Activated T-cell treated with anti-CD3 and anti-CD28 coated beads for 24 hours (primary cell): ENCODE results near the gene TRAPPC3L.
A peak's percentile ranks its signal among the peaks of the same experiment; 100 is the strongest.

Source experiments
- DNase-seq: peaks from one replicate; pipeline ENCODE4 v3.0.0-alpha.2; 2020; ENCODE audit warnings: low read depth

TRAPPC3L gene

DNA sequence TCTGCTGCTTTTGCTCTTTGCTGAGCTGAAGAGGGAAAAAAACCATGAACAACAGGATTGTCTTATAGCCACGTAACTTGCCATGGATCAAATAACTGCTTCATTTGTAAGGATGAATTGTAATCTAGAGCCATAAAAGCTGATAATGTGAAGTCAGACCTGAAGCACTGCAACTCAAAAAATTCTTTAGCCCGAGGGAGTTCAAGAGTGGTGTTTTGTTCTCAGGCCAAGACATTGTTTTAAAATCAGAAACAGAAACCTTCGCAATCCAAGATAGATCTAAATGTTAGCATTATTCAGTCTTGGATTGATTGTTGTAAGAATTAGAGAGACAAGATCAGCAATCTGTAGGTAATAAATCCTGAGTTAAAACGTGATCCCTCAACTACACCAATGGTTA lies at the start of gene TRAPPC3L:
TSS of gene TRAPPC3L (minus strand) at position 34 of the 400 bp plus-strand sequence. CDS start 170 bp downstream, outside the sequence.
- DNase-seq = no peak

DNA sequence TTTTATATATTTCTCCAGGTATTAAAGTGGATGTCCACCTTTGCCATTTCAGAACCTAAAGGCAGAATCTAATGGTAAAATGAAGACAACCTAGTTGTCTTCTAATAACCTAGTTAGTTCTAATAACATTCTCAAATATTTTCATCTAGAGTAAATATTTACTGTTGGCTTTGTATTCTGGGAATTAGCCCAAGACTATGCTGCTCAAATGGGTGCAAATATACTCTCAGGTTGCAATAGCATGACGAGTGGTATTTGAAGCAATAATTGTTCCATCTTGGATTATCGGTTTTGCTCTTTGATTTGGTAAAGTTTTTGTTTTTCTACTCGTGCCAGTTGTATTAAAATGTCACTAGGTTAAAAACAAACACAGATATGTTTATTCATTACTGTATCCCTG lies 49.8 kb upstream of the TRAPPC3L start:
- DNase-seq = no peak

DNA sequence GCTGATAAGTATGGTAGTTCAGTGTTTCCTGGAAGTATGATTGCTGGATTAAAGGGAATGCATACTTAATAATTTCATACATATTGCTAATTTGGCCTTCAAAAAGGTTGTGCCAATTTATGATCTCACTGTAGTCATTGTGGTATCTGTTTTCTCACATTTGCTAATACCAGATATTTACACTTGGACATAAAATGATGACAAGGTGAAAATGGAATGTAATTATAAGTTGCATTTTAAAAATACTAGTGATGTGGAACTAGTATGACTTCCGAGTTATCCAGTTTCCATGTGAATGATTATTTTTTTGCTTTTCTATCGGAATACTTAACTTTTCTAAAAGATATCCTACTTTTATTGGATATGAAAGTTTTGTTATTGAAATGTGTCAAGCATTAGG lies 41.3 kb upstream of the TRAPPC3L start:
- no peak for DNase-seq

DNA sequence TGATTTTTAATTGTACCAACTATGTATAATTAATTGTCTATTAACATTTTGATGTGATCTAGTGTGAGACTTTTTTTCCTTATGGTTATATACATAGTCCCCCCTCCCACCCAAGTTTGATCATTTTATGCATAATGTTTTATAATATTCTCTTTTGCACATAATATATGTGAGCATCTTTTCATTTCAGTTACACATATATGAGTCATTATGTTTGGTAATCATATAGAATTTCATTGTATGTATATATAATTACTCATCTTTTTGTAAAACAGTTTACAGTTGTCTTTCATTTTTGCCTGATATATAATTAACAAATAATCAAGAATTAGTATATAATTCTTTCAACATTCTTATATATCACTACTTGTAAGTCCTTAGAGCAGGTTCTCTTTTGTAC lies 40.8 kb upstream of the TRAPPC3L start:
- DNase-seq = no peak

DNA sequence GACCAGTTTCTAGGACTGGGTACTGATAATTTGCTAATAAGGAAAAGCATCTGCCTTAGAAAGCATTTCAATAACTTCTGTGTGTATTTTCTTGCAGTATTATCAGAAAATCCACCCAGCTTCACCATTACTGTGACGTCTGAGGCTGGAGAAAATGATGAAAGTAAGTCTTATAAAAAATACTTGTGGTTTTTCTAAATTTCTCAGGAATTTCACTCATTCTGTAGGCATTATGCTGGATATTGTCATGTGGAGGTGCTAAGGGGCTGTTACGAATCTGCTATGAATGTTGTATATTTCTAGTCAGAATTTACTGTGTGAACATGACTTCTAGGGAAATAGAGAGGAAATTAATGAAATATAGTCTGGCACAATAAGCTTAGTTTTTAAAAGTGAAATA lies 34.7 kb upstream of the TRAPPC3L start:
- DNase-seq = no peak

GRCh38 chr6:116579143-116579542 lies 33.7 kb upstream of the TRAPPC3L start:
- no peak for DNase-seq

DNA sequence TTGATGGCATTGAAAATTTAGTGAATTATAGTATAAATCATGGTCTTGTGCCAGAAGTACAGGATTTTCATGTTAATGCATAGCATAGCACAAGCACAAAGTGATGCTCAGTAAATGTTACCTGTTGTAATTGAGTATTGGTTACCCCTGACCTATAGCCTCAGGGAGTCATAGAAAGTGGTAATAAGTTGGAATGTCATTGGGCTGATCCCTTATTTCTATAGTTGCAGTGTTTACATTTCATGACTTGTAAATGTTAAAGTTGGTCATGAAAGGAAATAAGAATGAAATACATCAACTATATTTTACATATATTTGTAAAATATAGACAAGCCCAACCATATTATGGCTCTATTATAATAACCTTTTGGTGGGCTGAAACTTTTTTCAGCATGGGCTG lies 32.9 kb upstream of the TRAPPC3L start:
- no peak for DNase-seq

DNA sequence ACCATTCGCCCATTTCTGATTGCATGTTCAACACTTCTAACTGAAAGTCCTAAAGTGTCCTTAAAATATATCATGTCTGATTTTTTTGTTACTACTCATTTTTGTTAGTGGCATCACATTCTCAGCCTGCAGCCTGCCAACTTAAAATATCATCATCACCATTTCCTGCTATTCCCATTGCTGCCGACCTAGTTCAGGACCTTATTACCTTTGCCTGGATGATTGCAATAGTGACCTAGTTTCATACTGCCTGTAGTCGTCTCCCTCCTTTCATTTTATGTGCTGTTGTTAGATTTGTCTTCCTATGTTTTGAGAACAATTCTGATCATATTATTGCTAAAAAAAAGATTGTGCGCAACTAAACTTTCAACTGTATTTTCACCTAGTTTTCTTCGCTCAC lies 32.0 kb upstream of the TRAPPC3L start:
- DNase-seq = no peak

DNA sequence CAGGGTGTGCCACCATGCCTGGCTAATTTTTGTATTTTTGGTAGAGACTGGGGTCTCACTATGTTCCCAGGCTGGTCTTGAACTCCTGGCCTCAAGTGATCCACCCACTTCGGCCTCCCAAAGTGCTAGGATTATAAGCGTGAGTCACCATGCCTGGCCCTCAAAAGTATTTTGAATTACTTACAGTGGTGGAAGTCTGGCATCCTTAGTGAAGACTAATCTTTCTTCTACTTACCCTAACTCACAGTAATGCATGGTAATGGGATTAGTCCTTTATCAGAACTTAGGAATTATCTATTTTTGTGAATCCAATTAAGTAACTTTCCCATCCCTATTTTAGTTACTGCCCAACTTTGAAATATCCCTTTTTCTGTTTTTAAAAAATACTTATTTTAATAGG lies 29.7 kb upstream of the TRAPPC3L start:
- DNase-seq = no peak

GRCh38 chr6:116572162-116572561 lies 26.7 kb upstream of the TRAPPC3L start:
- DNase-seq = no peak

GRCh38 chr6:116571683-116572000 lies 26.2 kb upstream of the TRAPPC3L start:
- DNase-seq = no peak

DNA sequence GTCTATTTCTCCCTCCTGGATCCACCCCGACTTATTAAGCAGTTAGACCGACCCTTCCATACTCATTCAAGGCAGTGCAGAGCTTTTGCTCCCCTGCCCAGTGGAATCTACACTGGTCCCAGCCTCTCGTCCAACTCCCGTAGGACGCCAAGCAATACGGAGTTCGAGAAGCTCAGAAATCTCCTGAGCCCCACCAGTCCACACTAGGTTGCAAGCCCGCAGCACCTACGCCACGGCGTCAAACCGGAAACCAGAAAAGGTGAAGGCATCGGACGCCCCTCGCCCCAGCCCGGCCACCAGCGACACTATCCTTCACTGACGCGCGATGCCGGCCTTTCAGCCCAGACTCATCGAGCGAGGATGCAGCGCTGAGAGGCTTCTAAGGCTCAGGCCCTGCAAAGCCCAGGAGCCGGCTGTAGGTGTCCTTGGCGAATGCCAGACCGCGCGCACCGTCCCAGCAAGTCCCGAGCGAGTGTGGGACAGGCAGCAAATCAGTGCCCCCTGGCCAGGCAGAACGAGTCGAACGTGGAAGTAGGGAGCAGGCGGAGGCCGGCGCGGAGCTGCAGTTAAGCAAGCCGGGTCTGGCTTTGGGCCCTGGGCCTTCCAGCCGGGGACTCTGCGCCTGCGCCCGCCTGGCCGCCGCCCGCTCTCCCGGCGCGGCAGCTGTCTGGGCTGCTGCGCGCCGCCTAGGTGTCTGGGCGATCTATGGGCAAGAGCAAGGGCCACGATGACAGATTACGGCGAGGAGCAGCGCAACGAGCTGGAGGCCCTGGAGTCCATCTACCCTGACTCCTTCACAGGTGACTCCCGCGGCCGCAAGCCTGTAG lies 25.6 kb upstream of the TRAPPC3L start, which contains the start of gene RWDD1:
TSS of gene RWDD1 (plus strand) at position 649 of the 827 bp plus-strand sequence. CDS start at position 728, 79 bp downstream.
- DNase-seq = peak; percentile 97

GRCh38 chr6:116568821-116569755 lies 23.6 kb upstream of the TRAPPC3L start:
- no peak for DNase-seq

DNA sequence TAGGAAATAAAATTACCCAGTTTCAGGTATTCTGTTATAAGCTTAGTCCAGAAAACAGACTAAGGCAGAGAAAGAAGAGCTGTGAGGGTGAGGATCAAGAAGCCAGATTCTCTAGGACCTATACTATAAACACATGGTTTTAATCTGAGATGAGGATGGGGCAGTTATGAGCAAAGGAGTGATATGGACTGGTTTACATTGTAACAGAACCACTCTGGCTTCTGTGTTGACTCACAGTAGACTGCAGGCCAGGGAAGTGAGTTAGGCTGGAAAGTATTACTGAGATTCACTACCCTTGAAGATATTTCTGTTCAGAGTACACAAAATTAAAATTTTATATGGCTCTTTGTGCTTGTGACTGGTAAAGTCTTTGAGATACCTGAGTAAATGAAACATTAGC lies 22.6 kb upstream of the TRAPPC3L start:
- no peak for DNase-seq

DNA sequence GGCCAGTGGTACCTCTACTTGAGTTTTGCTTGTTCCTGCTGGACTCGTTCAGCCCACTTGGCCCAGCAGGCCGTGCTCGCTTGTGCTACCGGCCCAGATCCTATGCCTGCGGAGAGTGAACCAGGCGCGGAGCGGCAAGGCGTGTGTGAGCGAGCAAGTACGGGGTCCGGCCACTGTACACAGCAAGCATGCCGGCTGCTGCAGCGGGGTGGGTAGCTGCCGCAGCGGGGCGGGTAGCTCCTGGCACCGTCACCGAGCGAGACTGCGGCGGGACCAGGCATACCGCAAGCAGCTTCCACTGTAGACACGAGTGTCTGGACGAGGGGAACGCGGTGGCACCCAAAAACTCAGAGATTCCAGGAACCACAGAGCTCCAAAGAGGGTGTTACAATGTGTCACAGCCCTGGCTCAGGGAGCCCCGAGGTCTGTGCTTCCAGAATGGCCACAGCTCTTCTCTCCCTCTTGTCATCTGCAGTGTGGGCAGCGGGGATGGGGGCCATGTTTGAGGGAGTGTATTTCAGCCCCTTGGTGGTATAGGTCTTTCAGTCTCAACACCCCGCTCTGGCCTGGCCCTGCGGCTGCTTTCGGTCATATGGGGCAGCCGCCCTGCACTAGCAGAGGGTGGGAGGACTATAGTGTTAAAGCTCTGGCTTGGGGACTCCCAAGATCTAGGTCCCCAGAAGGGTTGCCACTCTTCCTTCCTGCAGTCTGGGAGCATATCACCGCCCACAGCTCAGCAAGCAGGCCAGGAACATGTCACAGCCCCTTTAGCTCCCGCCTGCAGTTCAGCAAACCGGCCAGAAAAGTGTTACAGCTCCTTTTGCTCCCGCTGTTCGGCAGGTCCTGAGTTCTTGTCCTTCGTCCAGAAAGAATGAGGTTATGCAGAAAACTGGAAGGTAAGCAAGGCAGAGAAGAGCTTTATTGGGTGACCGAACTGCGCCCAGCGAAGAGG lies 19.7 kb upstream of the TRAPPC3L start:
- DNase-seq = no peak

- DNase-seq = no peak
Measured at GRCh38 chr6:116564311-116564710, 18.8 kb upstream of the TRAPPC3L start.

GRCh38 chr6:116563830-116564229 lies 18.3 kb upstream of the TRAPPC3L start:
- no peak for DNase-seq

DNA sequence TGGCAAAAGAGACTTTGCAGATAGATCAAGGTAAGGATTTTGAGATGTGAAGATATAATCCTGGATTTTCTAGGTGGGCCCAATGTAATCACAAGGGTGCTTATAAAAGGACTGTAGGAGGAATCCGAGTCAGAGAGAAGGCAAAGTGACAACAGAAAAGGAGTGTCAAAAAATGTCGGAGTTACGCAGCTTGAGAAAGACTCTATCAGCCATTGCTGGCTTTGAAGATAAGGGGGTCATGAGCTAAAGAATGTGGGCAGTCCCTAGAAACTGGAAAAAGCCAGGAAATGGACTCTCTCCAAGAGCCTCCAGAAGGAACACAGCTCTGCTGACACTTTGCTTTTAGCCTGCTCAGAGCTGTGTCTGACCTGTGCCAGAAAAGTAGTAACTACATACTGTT lies 17.1 kb upstream of the TRAPPC3L start:
- no peak for DNase-seq

GRCh38 chr6:116562019-116562403 lies 16.5 kb upstream of the TRAPPC3L start:
- no peak for DNase-seq

DNA sequence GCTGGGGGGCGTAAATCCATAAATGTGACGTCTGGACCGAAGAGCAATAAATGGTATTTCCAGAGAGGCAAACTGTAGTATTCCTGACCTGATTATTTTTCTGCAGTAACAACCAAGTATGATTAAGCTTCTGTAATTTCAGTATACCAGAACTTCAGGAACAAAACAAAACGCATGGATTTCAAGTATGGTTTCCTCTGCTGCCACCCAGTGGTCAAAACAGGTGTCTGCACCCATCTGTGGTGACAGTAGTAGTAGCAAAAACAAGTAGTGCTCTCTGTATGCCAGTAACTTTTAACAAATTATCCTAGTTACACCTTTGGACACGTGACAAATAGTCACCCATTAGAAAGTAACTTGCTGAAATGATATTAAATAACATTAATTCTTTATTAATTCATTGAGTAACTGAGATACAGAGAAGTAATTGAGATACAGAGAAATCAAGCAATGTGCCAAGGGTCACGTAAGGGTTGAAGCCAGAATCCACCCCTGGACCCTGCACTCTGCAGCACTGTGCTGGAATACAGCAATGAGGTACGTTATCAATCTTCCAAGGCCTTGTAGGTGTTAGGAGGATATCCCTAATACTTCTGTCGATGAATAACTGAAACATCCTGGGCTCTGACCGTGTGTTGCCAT lies 16.0 kb upstream of the TRAPPC3L start:
- peak; percentile 46 for DNase-seq

DNA sequence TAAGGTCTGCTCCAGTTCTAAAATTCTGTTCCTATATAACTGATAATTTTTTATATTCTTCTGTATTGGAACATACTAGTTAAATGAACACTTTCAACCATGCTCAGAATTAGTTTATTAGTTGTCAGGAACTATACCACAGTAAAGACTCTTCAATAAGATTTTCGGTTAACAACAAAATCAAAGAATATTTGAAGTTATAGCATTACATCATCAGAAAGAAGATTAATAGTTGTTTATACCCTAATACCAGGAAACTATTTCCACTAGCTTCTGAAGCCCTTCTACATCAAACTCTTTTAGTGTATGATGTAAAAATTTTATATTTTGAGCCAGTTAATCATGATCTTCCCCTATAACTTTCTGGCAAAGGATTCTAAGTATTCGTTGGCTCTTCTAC lies 14.6 kb upstream of the TRAPPC3L start:
- no peak for DNase-seq
